NCI-H2196 (cell line): ENCODE measurements around the gene SLC12A8.

ENCODE experiments used
- DNase-seq: peaks from one replicate; lab custom pipeline; 2025; ENCODE audit not compliant: unreplicated experiment; lab: John Stamatoyannopoulos, UW

SLC12A8 gene

GRCh38 chr3:125080077-125080476, 132.5 kb downstream of the SLC12A8 start:
- DNase-seq: no peak

DNA sequence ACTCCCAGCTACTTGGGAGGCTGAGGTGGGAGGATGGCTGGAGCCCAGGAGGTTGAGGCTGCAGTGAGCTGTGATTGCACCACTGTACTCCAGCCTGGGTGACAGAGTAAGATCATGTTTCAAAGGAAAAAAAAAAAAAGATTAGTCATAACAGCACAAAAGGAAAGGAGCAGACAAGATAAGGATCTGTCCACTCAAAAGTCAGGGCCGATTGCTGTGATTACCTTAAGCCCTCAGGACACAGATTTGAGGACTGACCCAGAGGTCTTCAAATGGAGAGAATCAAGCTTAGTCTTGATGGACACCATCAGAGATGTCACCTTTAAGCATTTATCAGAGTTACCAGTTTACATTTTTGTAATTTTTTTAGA, 132.9 kb downstream of the SLC12A8 start:
- peak; percentile 27 for DNase-seq

GRCh38 chr3:125078951-125079674, 133.4 kb downstream of the SLC12A8 start:
- no peak for DNase-seq

- DNase-seq: no peak
Measured at GRCh38 chr3:125077864-125078263, 134.7 kb downstream of the SLC12A8 start.

- DNase-seq: no peak
Measured at GRCh38 chr3:125076464-125076863, 136.1 kb downstream of the SLC12A8 start.

DNA sequence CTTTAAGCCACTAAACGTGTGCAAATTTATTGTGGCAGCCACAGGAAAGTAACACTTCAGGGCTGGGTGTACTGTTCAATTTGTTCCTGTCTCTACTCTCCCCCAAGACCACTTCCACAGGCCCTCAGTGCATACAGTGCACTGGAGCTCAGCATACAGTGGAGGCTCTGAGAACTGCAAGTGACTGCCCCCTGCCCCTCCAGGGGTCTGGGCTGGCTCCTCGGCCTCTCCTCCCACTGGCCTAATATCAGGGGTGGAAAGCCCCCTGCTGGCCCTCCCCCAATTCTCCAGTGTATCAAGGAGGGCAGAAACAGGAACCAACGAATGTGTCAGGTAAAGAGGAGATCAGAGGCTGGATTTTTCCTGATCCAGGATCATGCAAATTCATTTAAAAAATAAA, 136.8 kb downstream of the SLC12A8 start:
- DNase-seq: no peak

DNA sequence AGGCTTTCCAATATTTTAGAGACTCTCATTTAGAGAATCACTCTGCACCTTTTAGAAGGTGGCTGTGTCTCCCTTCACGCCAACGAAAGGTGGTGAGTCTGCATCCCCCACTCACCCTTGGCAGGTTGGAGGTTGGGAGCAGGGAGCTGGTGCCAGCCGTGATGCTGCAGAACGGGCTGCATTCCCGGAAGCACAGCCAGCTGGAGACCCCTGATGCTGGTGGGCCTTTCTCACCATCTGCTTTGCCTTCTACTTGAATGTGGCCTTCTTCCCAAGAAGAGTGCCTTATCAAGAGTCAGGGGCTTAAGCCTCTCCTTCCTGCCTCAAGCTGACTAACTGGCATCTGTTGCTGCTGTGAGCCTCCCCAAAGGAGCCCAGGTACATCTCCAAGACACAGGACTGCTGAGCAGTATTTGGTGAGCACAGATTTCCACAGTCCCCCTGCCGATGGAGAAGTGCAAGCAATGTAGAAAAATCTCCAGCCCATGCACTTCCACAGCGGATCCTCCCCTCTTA, 139.1 kb downstream of the SLC12A8 start:
- no peak for DNase-seq

GRCh38 chr3:125072749-125073389, 139.7 kb downstream of the SLC12A8 start:
- DNase-seq: no peak

DNA sequence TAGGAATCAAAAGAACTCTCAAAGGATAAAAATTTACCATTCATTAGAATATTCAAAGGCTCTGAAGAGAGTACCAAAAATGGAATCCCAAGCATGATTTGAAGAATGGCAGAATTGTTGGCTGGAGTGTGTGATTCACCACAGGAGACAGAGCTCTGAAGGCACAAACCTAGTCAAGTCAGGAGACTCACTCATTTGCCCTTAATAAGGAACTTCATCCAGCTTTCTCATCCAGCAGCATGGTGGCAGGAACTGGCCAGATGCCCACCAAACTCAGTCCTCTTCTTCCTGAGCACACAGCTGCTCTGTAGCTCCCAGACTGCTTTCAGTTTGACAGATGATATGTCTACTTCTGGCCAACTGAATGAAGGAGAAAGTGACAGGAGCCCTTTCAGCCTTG, 140.2 kb downstream of the SLC12A8 start:
- peak; percentile 36 for DNase-seq

DNA sequence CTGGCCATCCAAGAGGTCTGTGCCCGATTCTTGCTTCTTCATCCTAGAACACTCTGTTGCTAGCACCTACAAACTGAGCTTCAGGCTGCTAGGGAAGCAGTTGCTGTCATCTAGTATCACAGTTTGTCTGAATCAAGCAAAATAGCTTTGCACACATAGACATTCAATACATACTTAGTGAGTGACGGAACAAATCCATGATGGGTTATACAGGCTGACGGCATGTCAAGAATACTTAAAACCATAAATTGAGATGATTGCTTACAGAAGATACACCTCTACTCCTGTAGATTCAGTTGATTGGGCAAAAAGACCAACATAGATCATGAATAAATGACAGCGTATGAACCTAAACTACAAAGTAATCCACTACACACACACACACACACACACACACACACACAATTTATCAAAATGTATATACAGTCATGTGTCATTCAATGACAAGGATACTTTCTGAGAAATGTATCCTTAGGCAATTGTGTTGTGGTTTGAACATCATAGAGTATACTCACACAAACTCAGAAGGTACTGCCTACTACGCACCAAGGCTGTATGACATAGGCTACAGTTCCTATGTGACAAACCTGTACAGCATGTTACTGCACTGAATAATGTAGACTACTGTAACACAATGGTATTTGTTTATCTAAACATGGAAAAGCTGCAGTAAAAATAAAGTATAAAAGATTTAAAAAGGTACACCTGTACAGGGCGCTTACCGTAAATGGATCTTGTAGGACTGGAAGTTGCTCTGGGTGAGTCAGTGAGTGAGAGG, 142.4 kb downstream of the SLC12A8 start:
- DNase-seq: no peak

GRCh38 chr3:125069452-125069851, 143.1 kb downstream of the SLC12A8 start:
- no peak for DNase-seq

GRCh38 chr3:125068265-125068664, 144.3 kb downstream of the SLC12A8 start:
- no peak for DNase-seq

- no peak for DNase-seq
Measured at GRCh38 chr3:125067225-125067624, 145.3 kb downstream of the SLC12A8 start.

DNA sequence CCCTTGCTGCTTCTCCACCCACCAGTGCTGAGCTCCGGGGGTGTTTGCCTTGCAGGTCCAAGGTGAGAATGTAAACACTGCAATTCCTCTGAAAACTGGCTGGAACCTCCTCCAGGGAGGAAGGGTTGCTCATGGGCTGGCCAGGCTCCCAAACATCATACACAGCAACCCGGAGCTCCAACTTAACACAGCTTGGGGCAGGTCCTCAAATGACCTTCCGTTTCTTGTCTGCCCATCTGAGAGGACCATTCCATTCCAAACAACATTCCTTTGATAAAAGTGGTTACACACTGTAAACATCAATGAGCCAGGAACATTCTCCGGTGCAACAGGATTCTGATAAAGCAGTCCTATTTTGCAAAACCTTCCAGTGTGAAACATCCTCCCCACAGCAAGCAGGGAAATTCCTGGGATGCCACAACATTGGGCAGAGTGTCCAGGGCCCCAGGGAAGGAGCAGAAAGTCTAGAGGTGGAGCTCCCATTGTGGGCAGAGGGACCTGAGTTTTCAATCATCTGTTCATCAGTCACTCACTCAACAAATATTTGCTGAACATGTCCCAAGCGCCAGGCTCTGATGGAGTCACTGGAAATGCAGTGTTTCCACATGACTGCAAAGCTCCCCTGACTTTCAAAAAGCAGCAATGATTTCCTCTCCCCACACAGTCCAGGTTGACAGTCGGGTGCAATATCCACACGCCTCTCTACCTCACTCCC, 149.5 kb downstream of the SLC12A8 start:
- peak; percentile 42 for DNase-seq

DNA sequence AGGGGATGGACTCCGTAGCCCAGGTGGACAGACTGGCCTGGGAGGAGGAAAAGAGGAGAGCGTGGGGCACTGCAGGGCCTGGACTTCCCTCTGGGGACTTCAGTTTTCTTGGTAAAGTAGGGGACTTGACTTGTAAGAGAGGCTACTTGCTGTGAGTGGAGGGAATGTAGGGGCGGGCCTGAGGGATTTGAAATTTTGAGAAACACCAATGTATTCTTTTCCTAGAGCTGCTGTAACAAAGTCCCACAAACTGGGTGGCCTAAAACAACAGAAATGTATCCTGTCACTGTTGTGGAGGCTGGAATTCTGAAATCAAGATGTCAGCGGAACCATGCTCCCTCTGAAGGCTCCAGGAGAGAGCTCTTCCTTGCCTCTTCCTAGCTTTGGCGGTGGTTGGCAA, 150.9 kb downstream of the SLC12A8 start:
- no peak for DNase-seq

DNA sequence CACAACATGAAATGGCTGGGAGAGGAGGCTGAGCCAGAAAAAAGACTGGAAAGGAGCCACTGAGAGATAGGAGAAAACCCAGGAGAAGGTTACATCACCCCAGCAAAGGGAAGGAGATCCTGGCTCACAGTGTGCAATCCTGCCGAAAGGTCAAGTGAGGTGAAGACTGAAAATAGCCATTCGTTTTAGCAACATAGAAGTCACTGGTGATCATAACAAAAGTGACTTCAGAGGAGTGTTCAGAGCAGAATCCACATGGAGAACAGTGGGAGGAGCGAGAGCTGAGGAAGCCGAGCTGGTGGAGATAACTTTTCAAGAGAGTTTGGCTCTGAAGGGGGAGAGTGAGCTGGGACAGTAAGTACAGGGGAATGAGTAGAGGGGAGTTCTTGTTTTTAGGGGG, 151.4 kb downstream of the SLC12A8 start:
- no peak for DNase-seq

- DNase-seq: peak; percentile 61
Measured at GRCh38 chr3:125059488-125060245, 152.9 kb downstream of the SLC12A8 start.

DNA sequence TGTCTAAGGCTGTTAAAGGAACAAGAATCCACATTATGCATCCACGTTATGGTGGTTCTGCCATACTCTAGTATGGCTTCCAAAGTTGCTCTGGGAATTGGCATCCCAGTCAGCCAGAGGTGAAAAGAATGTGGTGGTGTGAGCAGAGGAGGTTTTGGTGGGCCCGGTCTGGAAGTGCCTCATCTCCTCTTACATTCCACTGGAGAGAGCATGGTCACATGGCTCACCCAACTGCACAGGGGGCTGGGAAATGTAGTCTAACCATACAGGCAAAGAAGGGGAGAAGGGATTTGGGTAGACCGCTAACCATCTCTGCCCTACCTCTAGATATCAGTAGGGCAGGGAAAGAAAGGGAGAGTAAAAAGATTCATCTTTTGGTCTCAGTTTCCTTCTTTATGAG, 153.6 kb downstream of the SLC12A8 start:
- no peak for DNase-seq

GRCh38 chr3:125058529-125058928, 154.0 kb downstream of the SLC12A8 start:
- DNase-seq: no peak

DNA sequence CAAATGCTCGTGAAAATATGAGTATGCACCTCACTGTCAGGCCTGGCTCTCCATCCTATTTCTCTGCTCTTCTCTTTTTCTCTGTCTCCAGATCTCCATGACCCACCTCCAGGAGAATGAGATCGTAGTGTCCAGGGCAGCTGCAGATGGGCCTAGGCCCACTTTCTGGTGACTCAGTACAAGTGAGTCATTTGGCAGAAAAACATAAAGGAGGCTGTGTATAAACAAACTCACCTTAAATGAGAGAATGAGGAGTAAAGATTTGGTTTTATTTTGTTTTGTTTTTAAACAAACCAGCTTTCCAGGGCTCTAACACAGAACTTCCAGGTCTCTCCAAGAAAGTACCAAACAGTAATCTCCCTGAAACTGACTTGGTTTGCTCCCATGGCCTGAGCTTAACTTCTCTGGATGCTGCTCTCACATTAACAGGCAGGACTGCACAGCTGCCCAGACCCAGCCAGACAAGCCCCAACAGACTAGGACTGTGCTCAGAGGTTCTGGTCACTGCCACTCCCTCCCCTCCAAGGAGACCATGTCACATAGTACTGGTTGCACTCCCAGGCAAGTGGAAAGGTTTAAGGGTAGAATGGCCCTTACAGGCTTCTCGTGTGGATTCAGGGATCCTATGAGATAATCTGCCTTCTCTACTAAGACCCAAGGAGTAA, 155.2 kb downstream of the SLC12A8 start:
- no peak for DNase-seq
